K562 (cell line): ENCODE data around the gene ZNF319. TPM values are rescaled to one million over a fixed set of nuclear protein-coding genes. Genes with fewer than 3 reads are reported as not detected.

Experiments
- CREBBP ChIP-seq: IDR thresholded peaks from one replicate; pipeline ENCODE4 v1.6.1; 2012; ENCODE audit warnings: low read depth, mild to moderate bottlenecking, control low read depth, inconsistent platforms, low read length
- DEAF1 ChIP-seq: fragments of 450-650 bp; formaldehyde crosslinking; IDR thresholded peaks from 2 replicates; pipeline ENCODE4 v1.4.0; 2020; ENCODE audit warnings: mild to moderate bottlenecking, moderate library complexity
- GATA2 ChIP-seq: sonication (generic); formaldehyde crosslinking; IDR thresholded peaks from 2 replicates; pipeline ENCODE4 v1.4.0; 2020; ENCODE audit warnings: mild to moderate bottlenecking, missing genetic modification reagents
- HES1 ChIP-seq: fragments of 450-650 bp; IDR thresholded peaks from 2 replicates; pipeline ENCODE4 v1.6.1; 2016; ENCODE audit warnings: low read depth, mild to moderate bottlenecking, moderate library complexity
- MBD2 ChIP-seq: sonication (generic); IDR thresholded peaks from 2 replicates; pipeline ENCODE4 v1.6.1; 2016; ENCODE audit warnings: low read depth, borderline replicate concordance
- SRF ChIP-seq, 2 experiments: fragments of 250-450, 450-650 bp in 1 of 2; sonication (Bioruptor Pico) in 1 of 2; sonication (generic) in 1 of 2; formaldehyde crosslinking; IDR thresholded peaks; 2 replicates each; pipeline versions ENCODE4 v1.5.0 to v1.5.1; 2020 to 2022; ENCODE audit warnings: mild to moderate bottlenecking in 1 of 2, missing genetic modification reagents in 1 of 2
- TBL1XR1 ChIP-seq, 2 experiments: IDR thresholded peaks; 2 replicates each; pipeline ENCODE4 v1.6.1; 2012; ENCODE audit warnings: improper control_type of control experiment in 2 of 2, low read length in 2 of 2, mild to moderate bottlenecking in 1 of 2
- ZNF57 ChIP-seq: fragments of 450-650 bp; formaldehyde crosslinking; IDR thresholded peaks from 2 replicates; pipeline ENCODE4 v1.4.0; 2020; ENCODE audit warnings: mild to moderate bottlenecking, moderate library complexity
- polyA plus RNA-seq, 8 experiments: library from polyadenylated mRNA; depleted of rRNA in 4 of 8; stranded (reverse) in 5 of 8; unstranded in 3 of 8; fragments of >200 nt; fragmentation: Nextera tagmentation in 2 of 8; fragmentation: Illumina TruSeq in 1 of 8; extraction: Ambion mirVana in 2 of 8; extraction: Trizol in 1 of 8; gene quantifications; 2 replicates each; pipeline versions ENCODE4 v1.2.1 to v1.2.3, GENCODE V29; 2011 to 2014; ENCODE audit warnings: inconsistent platforms in 1 of 8, missing spikeins in 1 of 8
- total RNA-seq, 7 experiments: library from RNA; depleted of rRNA in 6 of 7; stranded (reverse); fragments of >200 nt in 6 of 7; fragmentation: Illumina TruSeq in 2 of 7; extraction: Trizol in 2 of 7; gene quantifications; 2 replicates each; pipeline versions ENCODE4 v1.2.1 to v1.2.3, GENCODE V29; 2011 to 2021; ENCODE audit warnings: low replicate concordance in 1 of 7
- TF ChIP-seq, protein P1 (sequence below): fragments of 200-600 bp; sonication (generic); IDR thresholded peaks from one replicate; pipeline ENCODE4 v1.6.1; 2012; ENCODE audit warnings: mild to moderate bottlenecking, low read depth, low read length, inconsistent platforms
- TF ChIP-seq, protein P2 (sequence below): fragments of 250-450 bp; sonication (Bioruptor Pico); IDR thresholded peaks from 2 replicates; pipeline ENCODE4 v1.4.0; 2020; ENCODE audit warnings: mild to moderate bottlenecking, moderate library complexity

Gene ZNF319
- total and polyA plus RNA-seq, 9 of the 15 experiments (the other 6 are each of a cell fraction or from before 2014, with no cell fraction given) = 0.20 to 5.7 (median 1.4) TPM

DNA sequence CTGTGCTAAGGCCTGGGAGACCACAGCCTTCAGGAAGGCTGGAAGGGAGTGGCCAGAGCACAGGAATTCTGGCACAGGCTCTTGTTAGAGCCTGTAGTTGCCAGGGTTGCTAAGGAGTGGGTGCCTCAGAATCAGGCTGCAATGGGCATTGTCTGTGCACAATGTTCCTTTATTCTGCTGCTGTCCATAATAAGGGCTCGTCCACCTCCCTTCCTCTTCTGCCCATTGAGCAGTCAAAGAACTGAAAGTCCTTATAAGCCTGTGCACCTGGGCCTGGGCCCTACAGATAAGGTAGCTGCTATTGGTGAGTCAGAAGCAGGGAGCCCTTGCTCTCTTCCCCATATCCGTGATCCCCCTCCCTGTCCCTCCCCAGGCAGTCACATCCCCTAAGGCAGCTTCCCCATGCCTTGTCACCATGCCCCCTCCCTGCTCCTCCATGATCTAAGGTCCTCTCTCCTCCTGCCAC is 24.1 kb downstream of the ZNF319 start (continued):
- TF ChIP-seq SRF (CRISPR knock-in tag; IDR thresholded peaks at IDR 0.05) (peak in 1 of 2 experiments; percentile 87; a peak in 2 of 4 replicates), CREBBP (no peak), TBL1XR1 (IDR thresholded peaks at IDR 0.05; ENCODE audit: low read length in 2 of 2) (0 out of 4 replicates have a peak, but pooled peaks of 1 of the 2 experiments have one; percentile 44), GATA2 (CRISPR knock-in tag) (peak; percentile 94), HES1 (no peak), DEAF1 (CRISPR knock-in tag) (no peak), ZNF57 (CRISPR knock-in tag) (no peak), MBD2 (0 out of 2 replicates have a peak, but pooled peaks have one; percentile 61)
- TF ChIP-seq, protein P1, sequence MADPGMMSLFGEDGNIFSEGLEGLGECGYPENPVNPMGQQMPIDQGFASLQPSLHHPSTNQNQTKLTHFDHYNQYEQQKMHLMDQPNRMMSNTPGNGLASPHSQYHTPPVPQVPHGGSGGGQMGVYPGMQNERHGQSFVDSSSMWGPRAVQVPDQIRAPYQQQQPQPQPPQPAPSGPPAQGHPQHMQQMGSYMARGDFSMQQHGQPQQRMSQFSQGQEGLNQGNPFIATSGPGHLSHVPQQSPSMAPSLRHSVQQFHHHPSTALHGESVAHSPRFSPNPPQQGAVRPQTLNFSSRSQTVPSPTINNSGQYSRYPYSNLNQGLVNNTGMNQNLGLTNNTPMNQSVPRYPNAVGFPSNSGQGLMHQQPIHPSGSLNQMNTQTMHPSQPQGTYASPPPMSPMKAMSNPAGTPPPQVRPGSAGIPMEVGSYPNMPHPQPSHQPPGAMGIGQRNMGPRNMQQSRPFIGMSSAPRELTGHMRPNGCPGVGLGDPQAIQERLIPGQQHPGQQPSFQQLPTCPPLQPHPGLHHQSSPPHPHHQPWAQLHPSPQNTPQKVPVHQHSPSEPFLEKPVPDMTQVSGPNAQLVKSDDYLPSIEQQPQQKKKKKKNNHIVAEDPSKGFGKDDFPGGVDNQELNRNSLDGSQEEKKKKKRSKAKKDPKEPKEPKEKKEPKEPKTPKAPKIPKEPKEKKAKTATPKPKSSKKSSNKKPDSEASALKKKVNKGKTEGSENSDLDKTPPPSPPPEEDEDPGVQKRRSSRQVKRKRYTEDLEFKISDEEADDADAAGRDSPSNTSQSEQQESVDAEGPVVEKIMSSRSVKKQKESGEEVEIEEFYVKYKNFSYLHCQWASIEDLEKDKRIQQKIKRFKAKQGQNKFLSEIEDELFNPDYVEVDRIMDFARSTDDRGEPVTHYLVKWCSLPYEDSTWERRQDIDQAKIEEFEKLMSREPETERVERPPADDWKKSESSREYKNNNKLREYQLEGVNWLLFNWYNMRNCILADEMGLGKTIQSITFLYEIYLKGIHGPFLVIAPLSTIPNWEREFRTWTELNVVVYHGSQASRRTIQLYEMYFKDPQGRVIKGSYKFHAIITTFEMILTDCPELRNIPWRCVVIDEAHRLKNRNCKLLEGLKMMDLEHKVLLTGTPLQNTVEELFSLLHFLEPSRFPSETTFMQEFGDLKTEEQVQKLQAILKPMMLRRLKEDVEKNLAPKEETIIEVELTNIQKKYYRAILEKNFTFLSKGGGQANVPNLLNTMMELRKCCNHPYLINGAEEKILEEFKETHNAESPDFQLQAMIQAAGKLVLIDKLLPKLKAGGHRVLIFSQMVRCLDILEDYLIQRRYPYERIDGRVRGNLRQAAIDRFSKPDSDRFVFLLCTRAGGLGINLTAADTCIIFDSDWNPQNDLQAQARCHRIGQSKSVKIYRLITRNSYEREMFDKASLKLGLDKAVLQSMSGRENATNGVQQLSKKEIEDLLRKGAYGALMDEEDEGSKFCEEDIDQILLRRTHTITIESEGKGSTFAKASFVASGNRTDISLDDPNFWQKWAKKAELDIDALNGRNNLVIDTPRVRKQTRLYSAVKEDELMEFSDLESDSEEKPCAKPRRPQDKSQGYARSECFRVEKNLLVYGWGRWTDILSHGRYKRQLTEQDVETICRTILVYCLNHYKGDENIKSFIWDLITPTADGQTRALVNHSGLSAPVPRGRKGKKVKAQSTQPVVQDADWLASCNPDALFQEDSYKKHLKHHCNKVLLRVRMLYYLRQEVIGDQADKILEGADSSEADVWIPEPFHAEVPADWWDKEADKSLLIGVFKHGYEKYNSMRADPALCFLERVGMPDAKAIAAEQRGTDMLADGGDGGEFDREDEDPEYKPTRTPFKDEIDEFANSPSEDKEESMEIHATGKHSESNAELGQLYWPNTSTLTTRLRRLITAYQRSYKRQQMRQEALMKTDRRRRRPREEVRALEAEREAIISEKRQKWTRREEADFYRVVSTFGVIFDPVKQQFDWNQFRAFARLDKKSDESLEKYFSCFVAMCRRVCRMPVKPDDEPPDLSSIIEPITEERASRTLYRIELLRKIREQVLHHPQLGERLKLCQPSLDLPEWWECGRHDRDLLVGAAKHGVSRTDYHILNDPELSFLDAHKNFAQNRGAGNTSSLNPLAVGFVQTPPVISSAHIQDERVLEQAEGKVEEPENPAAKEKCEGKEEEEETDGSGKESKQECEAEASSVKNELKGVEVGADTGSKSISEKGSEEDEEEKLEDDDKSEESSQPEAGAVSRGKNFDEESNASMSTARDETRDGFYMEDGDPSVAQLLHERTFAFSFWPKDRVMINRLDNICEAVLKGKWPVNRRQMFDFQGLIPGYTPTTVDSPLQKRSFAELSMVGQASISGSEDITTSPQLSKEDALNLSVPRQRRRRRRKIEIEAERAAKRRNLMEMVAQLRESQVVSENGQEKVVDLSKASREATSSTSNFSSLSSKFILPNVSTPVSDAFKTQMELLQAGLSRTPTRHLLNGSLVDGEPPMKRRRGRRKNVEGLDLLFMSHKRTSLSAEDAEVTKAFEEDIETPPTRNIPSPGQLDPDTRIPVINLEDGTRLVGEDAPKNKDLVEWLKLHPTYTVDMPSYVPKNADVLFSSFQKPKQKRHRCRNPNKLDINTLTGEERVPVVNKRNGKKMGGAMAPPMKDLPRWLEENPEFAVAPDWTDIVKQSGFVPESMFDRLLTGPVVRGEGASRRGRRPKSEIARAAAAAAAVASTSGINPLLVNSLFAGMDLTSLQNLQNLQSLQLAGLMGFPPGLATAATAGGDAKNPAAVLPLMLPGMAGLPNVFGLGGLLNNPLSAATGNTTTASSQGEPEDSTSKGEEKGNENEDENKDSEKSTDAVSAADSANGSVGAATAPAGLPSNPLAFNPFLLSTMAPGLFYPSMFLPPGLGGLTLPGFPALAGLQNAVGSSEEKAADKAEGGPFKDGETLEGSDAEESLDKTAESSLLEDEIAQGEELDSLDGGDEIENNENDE = no peak
- TF ChIP-seq, protein P2, sequence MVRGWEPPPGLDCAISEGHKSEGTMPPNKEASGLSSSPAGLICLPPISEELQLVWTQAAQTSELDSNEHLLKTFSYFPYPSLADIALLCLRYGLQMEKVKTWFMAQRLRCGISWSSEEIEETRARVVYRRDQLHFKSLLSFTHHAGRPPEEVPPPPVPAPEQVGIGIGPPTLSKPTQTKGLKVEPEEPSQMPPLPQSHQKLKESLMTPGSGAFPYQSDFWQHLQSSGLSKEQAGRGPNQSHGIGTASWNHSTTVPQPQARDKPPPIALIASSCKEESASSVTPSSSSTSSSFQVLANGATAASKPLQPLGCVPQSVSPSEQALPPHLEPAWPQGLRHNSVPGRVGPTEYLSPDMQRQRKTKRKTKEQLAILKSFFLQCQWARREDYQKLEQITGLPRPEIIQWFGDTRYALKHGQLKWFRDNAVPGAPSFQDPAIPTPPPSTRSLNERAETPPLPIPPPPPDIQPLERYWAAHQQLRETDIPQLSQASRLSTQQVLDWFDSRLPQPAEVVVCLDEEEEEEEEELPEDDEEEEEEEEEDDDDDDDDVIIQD = no peak
